IMR-90 (cell line): ENCODE results near the gene AJUBA. TPM values are rescaled to one million over a fixed set of nuclear protein-coding genes. Genes with fewer than 3 reads are reported as not detected.
A peak's percentile ranks its signal among the peaks of the same experiment; 100 is the strongest.

Experiments
- CHD1 ChIP-seq: IDR thresholded peaks from 2 replicates; pipeline ENCODE4 v1.6.1; 2012; ENCODE audit warnings: low read depth, low read length, improper control_type of control experiment
- FOS ChIP-seq: fragments of 150-350 bp; IDR thresholded peaks from 2 replicates; pipeline ENCODE4 v1.6.1; 2016; ENCODE audit warnings: low read depth, low read length
- MAFK ChIP-seq: IDR thresholded peaks from 2 replicates; pipeline ENCODE4 v1.6.1; 2012; ENCODE audit warnings: low read depth, low read length, improper control_type of control experiment
- RAD21 ChIP-seq: IDR thresholded peaks from 2 replicates; pipeline ENCODE4 v1.6.1; 2012; ENCODE audit warnings: low read length, improper control_type of control experiment
- polyA plus RNA-seq, 3 experiments: library from polyadenylated mRNA; depleted of rRNA; stranded (reverse); fragments of >200 nt; gene quantifications; 2 replicates each; pipeline ENCODE4 v1.2.3, GENCODE V29; 2012; ENCODE audit warnings: low replicate concordance in 1 of 3
- total RNA-seq: library from RNA; depleted of rRNA; stranded (reverse); fragments of >200 nt; gene quantifications from 2 replicates; pipeline ENCODE4 v1.2.3, GENCODE V29; 2012

The AJUBA gene
- total and polyA plus RNA-seq, 2 of the 4 experiments (the other 2 are of a cell fraction), result 46.4 to 67.6 TPM

- TF ChIP-seq MAFK, result no peak
- TF ChIP-seq CHD1, result no peak
- TF ChIP-seq RAD21, result no peak
- peak; percentile 96 for TF ChIP-seq FOS
These were observed 53.0 kb downstream of the AJUBA start, which contains the start of gene PRMT5 (continued) for GRCh38 chr14:22929104-22929960.
